ENCODE data around the gene PUM1. TPM values are rescaled to one million over a fixed set of nuclear protein-coding genes. Genes with fewer than 3 reads are reported as not detected.

Gene PUM1
- total and polyA plus RNA-seq, 2 of the 4 experiments (the other 2 are of a cell fraction): 75.4 to 137 TPM

GRCh38 chr1:31043631-31044030 lies 21.9 kb downstream of the PUM1 start:
- no peak overlapping the region for H3K4ac ChIP-seq (ENCODE audit: low read depth, low read length)
- no peak for TF ChIP-seq USF2 (IDR thresholded peaks at IDR 0.05; ENCODE audit: low read depth, low read length)
- TF ChIP-seq POLR2A (IDR thresholded peaks at IDR 0.05; ENCODE audit: low read depth, low read length): no peak
- TF ChIP-seq FOS (IDR thresholded peaks at IDR 0.05; ENCODE audit: low read depth, low read length): no peak
- no peak for TF ChIP-seq RFX5 (IDR thresholded peaks at IDR 0.05; ENCODE audit: low read depth, low read length)
- no peak for TF ChIP-seq MXI1 (IDR thresholded peaks at IDR 0.05; ENCODE audit: borderline replicate concordance, low read depth, low read length)
- TF ChIP-seq ELK1 (IDR thresholded peaks at IDR 0.05; ENCODE audit: borderline replicate concordance, low read depth, low read length): no peak
- TF ChIP-seq CTCF (conservative IDR thresholded peaks at IDR 0.05; ENCODE audit: low read depth, low read length): no peak
- TF ChIP-seq MAFK (IDR thresholded peaks at IDR 0.05; ENCODE audit: low read depth, low read length): no peak
- no peak for TF ChIP-seq RAD21 (IDR thresholded peaks at IDR 0.05; ENCODE audit: low read length)
- no peak for TF ChIP-seq CHD1 (IDR thresholded peaks at IDR 0.05; ENCODE audit: low read depth, low read length)
- TF ChIP-seq SMC3 (IDR thresholded peaks at IDR 0.05; ENCODE audit: low read depth, low read length): no peak
- no peak for TF ChIP-seq NFE2L2 (IDR thresholded peaks at IDR 0.05; ENCODE audit: low read depth, low read length)
- no peak for TF ChIP-seq RCOR1 (IDR thresholded peaks at IDR 0.05; ENCODE audit: insufficient replicate concordance, low read length)
- no peak for TF ChIP-seq MAZ (IDR thresholded peaks at IDR 0.05; ENCODE audit: borderline replicate concordance, low read depth, low read length)
- TF ChIP-seq BHLHE40 (IDR thresholded peaks at IDR 0.05; ENCODE audit: low read depth, low read length): no peak
- TF ChIP-seq CEBPB (IDR thresholded peaks at IDR 0.05; ENCODE audit: low read depth, low read length): no peak
- no peak overlapping the region for H2BK20ac ChIP-seq (ENCODE audit: low read depth, low read length)
- no peak overlapping the region for H2AFZ ChIP-seq (replicated peaks; ENCODE audit: low read length, poor library complexity)
- no CpG with 5 or more reads among the region's 2 CpGs for WGBS, 2 experiments (ENCODE audit: extremely low coverage in 2 of 2, insufficient read length in 1 of 2)
- no peak overlapping the region for H4K5ac ChIP-seq (ENCODE audit: low read depth, low read length)
- H3K4me2 ChIP-seq (ENCODE audit: low read depth, low read length): no peak overlapping the region
- no peak overlapping the region for H3K4me3 ChIP-seq (ENCODE audit: insufficient read depth, low read depth, low read length)
- H3K18ac ChIP-seq (ENCODE audit: low read depth, low read length): no peak overlapping the region
- peaks cover 88% of the 10 kb centered on the region for H4K20me1 ChIP-seq (ENCODE audit: insufficient read depth, low read length)
- H3K14ac ChIP-seq (replicated peaks; ENCODE audit: low read depth, low read length): no peak overlapping the region
- H3K56ac ChIP-seq (ENCODE audit: extremely low read depth, insufficient read depth, low read length): no peak overlapping the region
- H3K79me1 ChIP-seq (ENCODE audit: low read depth in 1 of 2, low read length in 2 of 2): peaks cover 11 to 51% of the 10 kb centered on the region in 2 experiments; a peak in 3 of 4 replicates
- intact Hi-C loops (cut with micrococcal nuclease): no loop called here
- ATAC-seq (ENCODE audit: low read depth): no peak
- no peak overlapping the region for H4K8ac ChIP-seq (ENCODE audit: low read depth in 2 of 2, low read length in 2 of 2)
- H3K36me3 ChIP-seq (ENCODE audit: control insufficient read depth, insufficient read depth, low read length): peaks cover 16% of the 10 kb centered on the region
- no peak for DNase-seq
- no peak overlapping the region for H2AK9ac ChIP-seq (replicated peaks; ENCODE audit: low read depth, low read length, poor library complexity)
- POLR2A ChIA-PET (ENCODE audit: unreplicated experiment): no interaction called here
- dilution Hi-C loops (cut with HindIII; ENCODE audit: low sequenced_read_pairs, unreplicated experiment): no loop called here
- H4K91ac ChIP-seq (ENCODE audit: insufficient read depth, low read depth, low read length): no peak overlapping the region
- in situ Hi-C loops (cut with MboI; ENCODE audit: low sequenced_read_pairs): no loop called here
- H3K27ac ChIP-seq (ENCODE audit: insufficient read depth, low read length): no peak overlapping the region
- H2BK5ac ChIP-seq (ENCODE audit: low read depth, low read length, poor library complexity, severe bottlenecking): no peak overlapping the region
- H3K27me3 ChIP-seq (ENCODE audit: control insufficient read depth, insufficient read depth, low read length): no peaks in the 10 kb centered on the region
- peaks cover 8% of the 10 kb centered on the region for H3K9me1 ChIP-seq (ENCODE audit: insufficient read depth, low read length)
- no peak overlapping the region for H2BK120ac ChIP-seq (ENCODE audit: low read depth, low read length)
- no TSS peak for BruUV-seq (replicated peaks)
- CTCF ChIA-PET: no interaction called here
- H3K23ac ChIP-seq (ENCODE audit: low read depth, low read length): no peak overlapping the region
- H3K9me3 ChIP-seq (ENCODE audit: control insufficient read depth, insufficient read depth, low read length): no peaks in the 10 kb centered on the region
- no peak overlapping the region for H2BK15ac ChIP-seq (ENCODE audit: low read depth, low read length)
- H3K4me1 ChIP-seq (ENCODE audit: control insufficient read depth, insufficient read depth, low read length): peaks cover 9% of the 10 kb centered on the region; the same call in 1 of the 2 replicates
- H3K9ac ChIP-seq (ENCODE audit: low read depth, low read length): no peak overlapping the region
- H2AK5ac ChIP-seq (ENCODE audit: low read depth, low read length): no peak overlapping the region

Data from IMR-90 (cell line).